ENCODE results near the gene FAM13A. TPM values are rescaled to one million over a fixed set of nuclear protein-coding genes. Genes with fewer than 3 reads are reported as not detected.

Gene FAM13A
- polyA plus RNA-seq, 1 of the 3 experiments (the other 2 are of a cell fraction): 0.67 TPM

- no peaks in the 10 kb centered on the region for H3K9me2 ChIP-seq
- H3K4me2 ChIP-seq: no peak overlapping the region
- H2AFZ ChIP-seq (ENCODE audit: low read depth): no peak overlapping the region
- H3K9ac ChIP-seq: no peak overlapping the region
- H3K4me3 ChIP-seq (ENCODE audit: low read depth in 2 of 2, low read length in 1 of 2): no peak overlapping the region
- 11% methylated on average over 1 of the region's 1 CpG for WGBS (ENCODE audit: low lambda C conversion rate)
- DNase-seq: no peak
- ChIA-PET POLR2A (no interaction called here), CTCF (no interaction called here)
- no peaks in the 10 kb centered on the region for H3K36me3 ChIP-seq (replicated peaks in 1 of 2; ENCODE audit: control insufficient read depth in 1 of 2, insufficient read depth in 2 of 2, low read length in 1 of 2)
- no peak overlapping the region for H3K27ac ChIP-seq (ENCODE audit: low read depth in 2 of 2, low read length in 1 of 2)
- H3K9me3 ChIP-seq: no peaks in the 10 kb centered on the region
- no peaks in the 10 kb centered on the region for H3F3A ChIP-seq (replicated peaks; ENCODE audit: insufficient read depth)
- no peaks in the 10 kb centered on the region for H3K27me3 ChIP-seq (ENCODE audit: insufficient read depth)
- H4K20me1 ChIP-seq (ENCODE audit: insufficient read depth): no peaks in the 10 kb centered on the region
- TF ChIP-seq FOXM1 (IDR thresholded peaks at IDR 0.05; ENCODE audit: low read depth) (no peak), EP300 (IDR thresholded peaks at IDR 0.05; ENCODE audit: borderline replicate concordance in 1 of 2, low read depth in 1 of 2, low read length in 1 of 2) (no peak), NRF1 (IDR thresholded peaks at IDR 0.05; ENCODE audit: low read depth, low read length) (no peak), PBX3 (IDR thresholded peaks at IDR 0.05) (no peak), YY1 (IDR thresholded peaks at IDR 0.05; ENCODE audit: low read depth) (no peak), USF2 (IDR thresholded peaks at IDR 0.05; ENCODE audit: borderline replicate concordance, low read depth, low read length) (no peak), GABPA (IDR thresholded peaks at IDR 0.05; ENCODE audit: low read depth) (no peak), JUND (IDR thresholded peaks at IDR 0.05) (no peak), RFX5 (IDR thresholded peaks at IDR 0.05; ENCODE audit: low read length) (no peak), EZH2phosphoT487 (IDR thresholded peaks at IDR 0.05; ENCODE audit: borderline replicate concordance, low read depth) (no peak), GATA2 (CRISPR knock-in tag; IDR thresholded peaks at IDR 0.05) (no peak), CHD2 (IDR thresholded peaks at IDR 0.05; ENCODE audit: low read length, partially characterized antibody) (no peak), TAF1 (IDR thresholded peaks at IDR 0.05; ENCODE audit: borderline replicate concordance, low read depth, low read length) (no peak), FOXJ3 (CRISPR knock-in tag; IDR thresholded peaks at IDR 0.05) (no peak), RCOR1 (IDR thresholded peaks at IDR 0.05; ENCODE audit: low read length) (no peak)
- H3K79me2 ChIP-seq (ENCODE audit: insufficient read depth): no peaks in the 10 kb centered on the region
- H3K4me1 ChIP-seq (ENCODE audit: control insufficient read depth in 1 of 2, insufficient read depth in 2 of 2, low read depth in 1 of 2, low read length in 1 of 2): no peaks in the 10 kb centered on the region
Measured at GRCh38 chr4:89078300-89078699, 21.3 kb upstream of the FAM13A start.

- no peaks in the 10 kb centered on the region for H4K20me1 ChIP-seq (ENCODE audit: insufficient read depth)
- no peaks in the 10 kb centered on the region for H3K9me3 ChIP-seq
- H3K4me1 ChIP-seq (ENCODE audit: control insufficient read depth in 1 of 2, insufficient read depth in 2 of 2, low read depth in 1 of 2, low read length in 1 of 2): no peaks in the 10 kb centered on the region
- no peaks in the 10 kb centered on the region for H3K36me3 ChIP-seq (replicated peaks in 1 of 2; ENCODE audit: control insufficient read depth in 1 of 2, insufficient read depth in 2 of 2, low read length in 1 of 2)
- no peak for DNase-seq
- no peaks in the 10 kb centered on the region for H3F3A ChIP-seq (replicated peaks; ENCODE audit: insufficient read depth)
- H3K9me2 ChIP-seq: no peaks in the 10 kb centered on the region
- no peak overlapping the region for H3K4me3 ChIP-seq (ENCODE audit: low read depth in 2 of 2, low read length in 1 of 2)
- no peaks in the 10 kb centered on the region for H3K79me2 ChIP-seq (ENCODE audit: insufficient read depth)
- no peak overlapping the region for H3K9ac ChIP-seq
- POLR2A ChIA-PET: no interaction called here
- H3K27me3 ChIP-seq (ENCODE audit: insufficient read depth): no peaks in the 10 kb centered on the region
- H3K27ac ChIP-seq (ENCODE audit: low read depth in 2 of 2, low read length in 1 of 2): no peak overlapping the region
- H2AFZ ChIP-seq (ENCODE audit: low read depth): no peak overlapping the region
- no peak overlapping the region for H3K4me2 ChIP-seq
- CTCF ChIA-PET: no interaction called here
- no peak for TF ChIP-seq MAX (IDR thresholded peaks at IDR 0.05; ENCODE audit: low read depth)
- no peak for TF ChIP-seq TEAD4 (IDR thresholded peaks at IDR 0.05; ENCODE audit: borderline replicate concordance, insufficient read depth)
- TF ChIP-seq REST (IDR thresholded peaks at IDR 0.05; ENCODE audit: low read depth, low read length): no peak
- TF ChIP-seq EZH2phosphoT487 (IDR thresholded peaks at IDR 0.05; ENCODE audit: borderline replicate concordance, low read depth): no peak
- TF ChIP-seq CHD2 (IDR thresholded peaks at IDR 0.05; ENCODE audit: low read length, partially characterized antibody): no peak
- no peak for TF ChIP-seq RXRA (IDR thresholded peaks at IDR 0.05; ENCODE audit: borderline replicate concordance, low read depth)
- no peak for TF ChIP-seq MXI1 (IDR thresholded peaks at IDR 0.05; ENCODE audit: low read depth, low read length)
- no peak for TF ChIP-seq YY1 (IDR thresholded peaks at IDR 0.05; ENCODE audit: low read depth)
- TF ChIP-seq IRF3 (IDR thresholded peaks at IDR 0.05; ENCODE audit: low read depth, low read length): no peak
- no peak for TF ChIP-seq NRF1 (IDR thresholded peaks at IDR 0.05; ENCODE audit: low read depth, low read length)
- no peak for TF ChIP-seq FOXJ3 (CRISPR knock-in tag; IDR thresholded peaks at IDR 0.05)
Measured at GRCh38 chr4:89077761-89078160, 20.8 kb upstream of the FAM13A start.
